Fibroblast of mammary gland (primary cell): Measurements from ENCODE around the gene BRINP3.

Experiments used
- DNase-seq: peaks from one replicate; pipeline ENCODE4 v3.0.0-alpha.2; 2010; ENCODE audit warnings: low read depth
- H3K4me3 ChIP-seq: 2 replicates; pipeline ENCODE4 v1.5.1; 2011; ENCODE audit warnings: low read depth, mild to moderate bottlenecking, low read length, moderate library complexity; ENCODE audit not compliant: control insufficient read depth
- CTCF ChIP-seq: conservative IDR thresholded peaks from 2 replicates; pipeline ENCODE4 v1.5.1; 2011; ENCODE audit warnings: low read depth, low read length, inconsistent platforms; ENCODE audit not compliant: control insufficient read depth, insufficient read depth

BRINP3 gene

GRCh38 chr1:190205713-190206112 is 272.0 kb downstream of the BRINP3 start:
- no peak for DNase-seq
- no peak overlapping the region for H3K4me3 ChIP-seq
- TF ChIP-seq CTCF = no peak

GRCh38 chr1:190196020-190196419 is 281.6 kb downstream of the BRINP3 start:
- DNase-seq = no peak
- no peak for TF ChIP-seq CTCF
- H3K4me3 ChIP-seq = no peak overlapping the region

GRCh38 chr1:190193508-190194115 is 284.1 kb downstream of the BRINP3 start:
- no peak for TF ChIP-seq CTCF
- DNase-seq = no peak
- no peak overlapping the region for H3K4me3 ChIP-seq

- DNase-seq = no peak
- TF ChIP-seq CTCF = no peak
- no peak overlapping the region for H3K4me3 ChIP-seq
Observed at GRCh38 chr1:190192627-190193026, 285.0 kb downstream of the BRINP3 start.

GRCh38 chr1:190183588-190183987 is 294.1 kb downstream of the BRINP3 start:
- H3K4me3 ChIP-seq = no peak overlapping the region
- TF ChIP-seq CTCF = no peak
- DNase-seq = no peak

GRCh38 chr1:190179817-190180216 is 297.8 kb downstream of the BRINP3 start:
- H3K4me3 ChIP-seq = no peak overlapping the region
- TF ChIP-seq CTCF = no peak
- DNase-seq = no peak

GRCh38 chr1:190178827-190179226 is 298.8 kb downstream of the BRINP3 start:
- no peak overlapping the region for H3K4me3 ChIP-seq
- no peak for DNase-seq
- TF ChIP-seq CTCF = no peak
